HG03025 (cell line): Measurements from ENCODE around the gene CEACAM21.

Experiments
- ATAC-seq: cut with Tn5 transposase; IDR thresholded peaks from one replicate; pipeline ENCODE4 v1.9.1; 2021; ENCODE audit warnings: mild to moderate bottlenecking, moderate library complexity; ENCODE audit not compliant: unreplicated experiment, low FRiP score

CEACAM21 gene

DNA sequence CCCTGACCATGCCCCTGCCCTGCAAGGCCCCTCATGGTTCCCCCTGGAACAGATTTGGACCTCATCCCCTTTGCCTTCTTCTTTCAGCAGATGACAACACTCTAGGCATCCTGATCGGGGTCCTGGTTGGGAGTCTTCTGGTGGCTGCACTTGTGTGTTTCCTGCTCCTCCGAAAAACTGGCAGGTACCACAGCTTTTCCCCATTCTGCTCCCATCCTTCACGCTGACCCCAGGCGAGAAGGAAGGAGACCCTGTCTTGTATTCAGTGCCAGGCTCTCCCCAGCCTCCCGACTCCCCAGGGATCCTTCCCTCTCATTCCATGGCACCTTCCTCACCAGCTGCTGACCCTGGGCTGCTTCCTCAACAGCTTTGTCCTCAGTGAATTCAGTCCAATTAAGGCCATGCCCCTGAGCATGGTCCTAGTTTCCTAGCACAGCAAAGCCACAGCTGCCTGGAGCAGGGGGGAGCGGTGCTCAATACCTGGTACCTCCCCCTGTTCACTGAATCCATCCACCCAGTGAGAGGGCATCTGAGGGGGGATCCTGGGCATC lies 8.4 kb downstream of the CEACAM21 start:
- no peak for ATAC-seq

DNA sequence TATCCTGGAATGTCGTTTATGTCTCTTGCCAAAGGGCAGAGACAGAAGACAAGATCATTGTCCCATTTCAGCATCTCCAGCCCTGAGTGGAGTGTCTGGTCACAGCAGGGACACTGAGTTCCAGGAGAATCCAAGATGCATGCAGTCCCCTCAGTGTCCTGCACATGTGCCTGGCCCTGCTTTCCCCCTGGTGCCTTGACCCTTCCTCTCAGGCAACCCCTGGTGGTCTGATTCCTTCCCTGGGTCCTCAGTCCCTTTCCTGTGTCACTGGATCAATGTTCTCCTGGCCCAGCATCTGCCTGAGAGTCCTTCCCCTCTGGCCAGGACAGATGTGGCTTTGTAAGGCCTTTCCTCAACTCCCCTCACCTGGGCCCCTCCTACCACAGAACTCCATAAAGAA lies 9.0 kb downstream of the CEACAM21 start:
- no peak for ATAC-seq

DNA sequence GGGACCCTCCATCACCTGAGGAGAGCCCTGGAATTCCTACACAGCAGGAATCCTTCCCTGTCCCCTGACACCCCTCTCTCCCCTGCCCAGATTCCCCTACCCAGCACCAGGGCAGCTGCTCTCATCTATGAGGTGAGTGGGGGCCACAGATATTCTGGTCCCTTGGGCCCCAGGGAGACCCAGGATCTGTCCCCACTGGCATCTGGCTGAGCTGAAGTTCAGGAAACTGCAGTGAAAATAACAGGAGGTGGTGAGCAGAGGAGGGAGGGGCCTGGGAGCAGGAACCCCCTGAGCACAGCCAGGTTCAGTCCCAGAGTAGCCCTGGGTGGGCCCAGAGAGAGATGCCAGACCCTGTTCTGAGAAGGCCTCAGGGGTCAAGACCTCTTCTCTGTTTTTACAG lies 10.1 kb downstream of the CEACAM21 start:
- ATAC-seq: no peak

- no peak for ATAC-seq
Measured at GRCh38 chr19:41587101-41587837, 11.3 kb downstream of the CEACAM21 start.

GRCh38 chr19:41587838-41588210 lies 11.9 kb downstream of the CEACAM21 start:
- no peak for ATAC-seq

- ATAC-seq: no peak
Measured at GRCh38 chr19:41588497-41589209, 12.7 kb downstream of the CEACAM21 start.

DNA sequence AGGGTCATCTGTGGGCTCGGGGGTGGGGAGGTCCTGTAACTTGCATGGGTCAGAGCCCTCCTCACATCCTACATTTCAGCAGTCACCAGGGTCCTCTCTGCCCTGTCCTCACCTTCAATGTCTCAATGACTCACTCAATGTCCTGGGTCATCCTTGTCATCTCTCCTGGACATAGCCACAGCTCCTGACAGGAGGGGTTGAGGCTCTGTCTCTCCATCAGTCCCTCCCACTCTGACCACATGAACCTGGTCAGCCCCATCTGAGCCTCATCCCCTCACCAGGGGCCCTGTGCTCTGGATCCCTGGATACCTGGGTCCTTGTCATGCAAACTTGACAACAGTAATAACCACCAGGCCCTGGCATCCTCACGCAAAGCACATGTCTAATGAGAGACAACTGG lies 13.4 kb downstream of the CEACAM21 start:
- no peak for ATAC-seq

DNA sequence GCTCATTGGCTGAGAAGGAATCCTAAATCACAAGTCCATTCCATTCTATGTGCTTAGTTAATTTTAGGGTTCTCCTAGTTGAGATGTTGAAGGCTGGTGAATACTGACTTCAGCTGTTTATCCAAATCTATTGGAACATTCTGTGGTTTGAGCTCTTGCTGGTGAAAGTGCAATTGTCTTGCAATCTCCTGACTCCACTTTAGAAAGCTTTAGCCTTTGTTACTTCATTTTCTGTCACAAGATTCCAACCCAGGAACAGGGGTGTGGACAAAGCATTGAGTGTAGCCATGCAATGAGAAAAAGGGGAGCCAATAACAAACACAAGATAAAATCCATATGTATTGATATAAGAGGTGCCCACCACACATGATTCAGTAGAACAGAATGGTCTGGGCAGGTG lies 15.0 kb downstream of the CEACAM21 start:
- ATAC-seq: no peak

GRCh38 chr19:41591951-41592562 lies 16.1 kb downstream of the CEACAM21 start:
- no peak for ATAC-seq

GRCh38 chr19:41595258-41595889 lies 19.4 kb downstream of the CEACAM21 start:
- no peak for ATAC-seq

GRCh38 chr19:41595890-41596280 lies 19.9 kb downstream of the CEACAM21 start:
- ATAC-seq: no peak

- ATAC-seq: no peak
Measured at GRCh38 chr19:41597600-41598041, 21.7 kb downstream of the CEACAM21 start.

DNA sequence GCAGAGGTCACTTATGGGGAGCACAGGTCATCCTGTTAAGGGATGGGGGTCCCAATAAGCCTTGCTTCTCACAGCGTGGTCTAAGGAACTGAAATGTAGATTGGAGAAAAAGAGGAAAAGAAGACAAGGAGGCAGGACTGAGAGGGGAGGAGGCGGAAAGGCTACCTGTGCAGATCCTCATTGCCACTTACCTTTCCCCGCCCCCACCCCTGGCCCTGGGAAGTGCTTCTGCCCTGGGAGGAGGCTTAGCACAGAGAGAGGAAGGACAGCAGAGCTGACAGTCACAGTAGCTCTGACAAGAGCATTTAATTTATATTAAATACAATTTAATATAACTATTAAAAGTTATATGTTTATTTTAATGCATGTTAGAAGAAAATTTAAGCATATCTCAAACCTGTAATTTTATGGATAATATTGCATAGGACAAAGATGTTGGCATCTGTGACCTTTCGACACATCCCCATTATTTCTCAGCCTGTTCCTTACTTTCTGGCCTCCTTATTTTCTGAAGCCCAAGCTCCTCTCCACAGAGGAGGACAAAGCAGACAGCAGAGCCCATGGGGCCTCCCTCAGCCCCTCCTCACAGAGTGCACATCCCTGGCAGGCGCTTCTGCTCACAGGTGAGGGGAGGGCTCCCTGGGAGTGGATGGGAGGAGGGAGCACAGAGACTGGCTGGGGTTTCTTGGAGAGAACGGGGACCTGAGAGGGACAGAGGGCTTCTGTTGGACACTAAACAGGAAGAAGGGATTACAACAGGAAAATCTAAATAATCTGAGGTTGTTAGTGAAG lies 23.4 kb downstream of the CEACAM21 start:
- no peak for ATAC-seq

DNA sequence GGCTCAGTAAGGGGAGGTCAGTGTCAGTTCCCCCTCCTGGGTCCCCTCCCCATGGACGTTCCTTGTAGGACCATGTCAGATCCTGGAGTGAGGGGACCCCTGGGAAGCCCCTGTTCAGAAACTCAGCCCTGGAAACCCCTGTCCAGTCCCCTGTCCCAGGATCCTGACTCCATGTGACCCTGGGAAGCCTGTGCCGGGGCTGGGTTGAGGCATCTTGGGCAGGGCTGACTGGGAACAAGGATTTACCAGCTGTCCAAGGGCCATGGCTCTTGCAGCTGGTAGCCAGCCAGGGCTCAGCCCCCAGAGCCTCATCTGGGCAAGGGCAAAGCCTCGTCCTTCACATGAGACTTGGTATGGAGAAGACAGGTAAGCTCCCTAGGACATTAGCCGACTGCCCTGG lies 25.8 kb downstream of the CEACAM21 start:
- ATAC-seq: no peak

- ATAC-seq: no peak
Measured at GRCh38 chr19:41604831-41605230, 28.9 kb downstream of the CEACAM21 start.

- ATAC-seq: no peak
Measured at GRCh38 chr19:41606215-41606837, 30.4 kb downstream of the CEACAM21 start.

- no peak for ATAC-seq
Measured at GRCh38 chr19:41607668-41608067, 31.7 kb downstream of the CEACAM21 start.

- no peak for ATAC-seq
Measured at GRCh38 chr19:41610789-41611188, 34.8 kb downstream of the CEACAM21 start.

- ATAC-seq: no peak
Measured at GRCh38 chr19:41612483-41612882, 36.5 kb downstream of the CEACAM21 start.

- ATAC-seq: no peak
Measured at GRCh38 chr19:41615207-41615606, 39.2 kb downstream of the CEACAM21 start.
